ENCODE data around the gene AQP7.
A peak's percentile ranks its signal among the peaks of the same experiment; 100 is the strongest.
"Not testable (repeated sequence)": the region's sequence is repeated elsewhere in the genome, so short reads cannot be mapped to it uniquely, and the experiment has no call there.

AQP7 gene

DNA sequence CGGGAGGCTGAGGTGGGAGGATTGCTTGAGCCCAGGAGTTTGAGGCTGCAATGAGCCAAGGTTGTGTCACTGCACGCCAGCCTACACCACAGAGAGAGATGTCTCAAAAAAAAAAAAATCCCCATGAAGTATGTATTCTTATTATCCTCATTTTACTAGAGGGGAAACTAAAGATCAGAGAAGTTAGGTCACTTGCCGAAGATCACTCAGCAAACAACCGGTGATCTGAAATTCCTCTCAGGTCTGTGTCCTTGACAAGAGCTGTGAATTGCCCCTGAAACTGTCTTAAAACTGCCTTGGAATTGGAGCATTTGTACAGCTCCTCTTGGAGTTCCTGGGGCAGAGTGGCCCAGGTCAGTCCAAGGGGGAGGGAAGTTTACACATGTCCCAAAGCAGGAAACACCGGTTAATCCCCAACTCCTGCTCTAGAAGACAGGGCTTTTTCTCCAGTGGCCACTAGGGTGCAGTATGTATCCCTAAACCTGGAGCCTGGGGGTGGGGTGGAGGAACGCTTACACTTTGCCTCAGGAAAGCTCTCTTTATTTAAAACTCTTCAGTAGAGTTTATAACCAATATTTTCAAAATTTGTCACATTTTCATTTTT lies 27.6 kb downstream of the AQP7 start:
- DNase-seq (ENCODE audit: low spot score): peak; percentile 73

DNA sequence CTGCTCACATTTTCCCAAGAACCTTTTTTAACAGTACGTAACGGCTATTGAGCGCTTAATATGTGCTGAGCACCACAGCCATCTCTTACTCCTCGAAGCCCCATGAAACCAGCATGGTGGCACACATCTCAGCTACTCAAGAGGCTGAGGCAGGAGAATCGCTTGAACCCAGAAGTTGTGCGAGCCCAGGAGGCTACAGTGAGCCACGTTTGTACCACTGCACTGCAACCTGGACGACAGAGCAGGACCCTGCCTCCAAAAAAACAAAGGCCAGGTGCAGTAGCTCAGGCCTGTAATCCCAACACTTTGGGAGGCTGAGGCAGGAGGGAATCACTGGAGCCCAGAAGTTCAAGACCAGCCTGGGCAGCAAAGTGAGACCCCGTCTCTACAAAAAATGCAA lies 28.2 kb downstream of the AQP7 start:
- DNase-seq (ENCODE audit: low spot score): no peak

GRCh38 chr9:33372900-33373299 lies 29.5 kb downstream of the AQP7 start:
- no peak for DNase-seq (ENCODE audit: low spot score)

DNA sequence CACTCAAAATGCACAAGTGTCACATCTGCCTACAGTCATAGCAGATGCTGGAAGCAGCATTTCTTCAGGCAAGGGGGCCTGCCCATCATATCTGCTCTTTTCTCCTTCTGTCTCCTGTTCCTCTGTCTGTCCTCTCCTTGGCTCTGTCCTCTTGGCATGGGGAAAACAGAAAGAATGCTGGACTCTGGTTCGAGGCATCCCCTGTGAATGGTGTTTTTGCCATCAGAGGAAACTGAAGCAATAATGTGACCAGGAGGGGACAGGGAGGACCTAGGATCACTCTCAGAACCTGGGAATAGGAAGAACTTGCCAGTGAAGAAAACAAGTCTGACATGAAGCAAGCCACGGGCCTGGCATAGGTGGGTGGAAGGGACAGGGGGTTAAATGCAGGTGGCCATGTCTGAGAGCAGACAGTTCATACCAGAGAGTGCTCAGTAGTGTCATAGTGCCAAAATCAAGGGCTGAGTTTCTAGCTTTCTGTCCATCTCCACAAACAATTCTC lies 35.3 kb downstream of the AQP7 start:
- DNase-seq (ENCODE audit: low spot score): no peak

- DNase-seq (ENCODE audit: low spot score): not testable (repeated sequence)
Observed at GRCh38 chr9:33364814-33365213, 37.6 kb downstream of the AQP7 start.

- no peak for DNase-seq (ENCODE audit: low spot score)
Observed at GRCh38 chr9:33364127-33364526, 38.2 kb downstream of the AQP7 start.

DNA sequence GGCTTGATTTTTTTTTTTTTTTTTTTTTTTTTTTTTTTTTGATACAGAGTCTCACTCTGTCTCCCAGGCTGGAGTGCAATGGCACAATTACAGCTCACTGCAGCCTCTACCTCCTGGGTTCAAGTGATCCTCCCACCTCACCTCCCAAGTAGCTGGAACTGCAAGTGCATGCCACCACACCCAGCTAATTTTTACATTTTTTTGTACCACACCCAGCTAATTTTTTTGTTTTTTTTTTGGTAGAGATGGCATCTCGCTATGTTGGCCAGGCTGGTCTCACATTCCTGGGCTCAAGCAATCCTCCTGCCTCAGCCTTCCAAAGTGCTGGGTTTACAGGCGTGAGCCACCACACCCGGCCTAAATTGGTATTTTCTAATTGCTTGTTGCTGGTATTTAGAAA lies 43.7 kb downstream of the AQP7 start:
- DNase-seq (ENCODE audit: low spot score): not testable (repeated sequence)

DNA sequence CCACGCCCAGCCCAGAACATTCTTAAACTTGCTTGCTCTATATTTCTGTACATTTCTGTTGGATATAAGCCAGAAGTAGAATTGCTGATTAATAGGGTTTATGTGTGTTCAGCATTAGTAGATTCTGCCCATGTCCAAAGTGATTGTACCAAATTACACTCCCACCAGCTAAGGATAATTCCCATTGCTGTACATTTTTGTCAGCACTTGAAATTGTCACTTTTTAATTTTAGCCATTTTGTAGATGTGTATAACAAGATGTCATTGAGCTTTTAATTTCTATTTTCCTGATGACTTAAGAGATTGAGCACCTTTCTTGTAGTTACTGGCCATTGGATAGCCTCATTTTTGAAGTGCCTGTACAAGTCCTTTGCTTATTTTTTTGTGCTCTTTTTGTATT lies 46.4 kb downstream of the AQP7 start:
- DNase-seq (ENCODE audit: low spot score): no peak

- DNase-seq (ENCODE audit: low spot score): no peak
Observed at GRCh38 chr9:33354651-33355211, 47.6 kb downstream of the AQP7 start.

- DNase-seq (ENCODE audit: low spot score): no peak
Observed at GRCh38 chr9:33351547-33351946, 50.8 kb downstream of the AQP7 start.

GRCh38 chr9:33350310-33350709 lies 52.1 kb downstream of the AQP7 start:
- no peak for DNase-seq (ENCODE audit: low spot score)

DNA sequence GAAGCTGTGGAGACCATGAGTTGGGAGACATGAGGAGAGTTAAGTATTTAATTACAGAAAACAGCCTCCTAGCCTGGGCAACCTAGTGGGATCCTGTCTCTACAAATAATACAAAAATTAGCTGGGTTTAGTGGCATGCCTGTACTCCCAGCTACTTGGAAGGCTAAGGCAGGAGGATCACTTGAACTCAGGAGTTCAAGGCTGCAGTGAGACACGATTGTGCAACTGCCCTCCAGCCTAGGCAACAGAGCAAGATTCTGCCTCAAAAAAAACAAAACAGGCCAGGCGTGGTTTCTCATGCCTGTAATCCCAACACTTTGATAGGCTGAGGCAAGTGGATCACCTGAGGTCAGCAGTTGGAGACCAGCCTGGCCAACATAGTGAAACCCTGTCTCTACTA lies 52.6 kb downstream of the AQP7 start:
- no peak for DNase-seq (ENCODE audit: low spot score)

DNA sequence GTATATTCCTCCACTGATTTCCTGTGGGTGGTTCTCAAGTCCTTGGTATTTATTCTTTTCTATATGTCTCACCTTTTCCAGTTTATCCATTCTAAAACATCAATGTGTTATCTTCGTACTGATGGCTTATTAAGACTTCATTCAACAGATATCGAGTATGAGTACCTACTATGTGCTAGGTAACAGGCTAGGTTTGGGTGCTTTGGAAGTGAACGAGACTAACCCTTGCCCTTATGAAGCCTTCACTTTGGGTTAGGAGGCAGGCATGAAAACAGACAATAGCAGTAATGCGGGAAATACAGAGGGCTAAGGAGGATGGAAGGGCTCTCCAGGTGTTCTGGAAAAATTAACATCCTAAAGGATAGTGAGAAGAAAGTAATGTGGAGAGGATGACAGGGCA lies 53.4 kb downstream of the AQP7 start:
- DNase-seq (ENCODE audit: low spot score): no peak

- DNase-seq (ENCODE audit: low spot score): no peak
Observed at GRCh38 chr9:33346564-33346963, 55.8 kb downstream of the AQP7 start.

DNA sequence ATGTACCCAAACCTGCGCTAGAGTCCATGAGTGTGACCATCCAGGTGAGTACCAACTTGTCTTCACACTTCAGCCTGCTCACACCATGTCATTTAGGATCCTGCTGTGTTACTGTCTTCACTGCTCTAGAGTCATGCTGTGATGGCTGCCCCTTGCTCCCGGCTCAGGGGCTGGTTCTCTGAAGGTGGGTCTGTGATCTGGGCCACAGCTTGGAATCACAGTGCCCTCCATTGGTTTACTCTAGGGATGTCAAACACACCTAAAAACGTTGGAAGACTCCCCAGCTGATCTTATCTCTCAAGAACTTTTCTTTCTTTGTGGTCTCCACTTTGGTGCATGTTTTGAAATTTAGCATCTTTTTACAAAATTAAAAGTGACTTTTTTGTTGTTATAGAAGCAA lies 58.2 kb downstream of the AQP7 start:
- DNase-seq (ENCODE audit: low spot score): no peak

- DNase-seq (ENCODE audit: low spot score): no peak
Observed at GRCh38 chr9:33341182-33341581, 61.2 kb downstream of the AQP7 start.

DNA sequence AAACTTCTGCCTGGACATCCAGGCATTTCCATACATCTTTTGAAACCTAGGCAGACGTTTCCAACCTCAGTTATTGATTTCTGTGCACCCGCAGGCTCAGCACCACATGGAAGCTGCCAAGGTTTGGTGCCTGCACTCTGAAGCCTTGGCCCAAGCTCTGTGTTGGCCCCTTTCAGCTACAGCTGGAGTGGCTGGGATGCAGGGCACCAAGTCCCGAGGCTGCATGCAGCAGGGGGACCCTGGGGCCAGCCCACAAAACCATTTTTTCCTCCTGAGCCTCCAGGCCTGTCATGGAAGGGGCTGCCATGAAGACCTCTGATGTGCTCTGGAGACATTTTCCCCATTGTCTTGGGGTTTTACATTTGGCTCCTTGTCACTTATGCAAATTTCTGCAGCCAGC lies 62.2 kb downstream of the AQP7 start:
- no peak for DNase-seq (ENCODE audit: low spot score)
